Measurements from ENCODE around the gene PACS2. TPM values are rescaled to one million over a fixed set of nuclear protein-coding genes. Genes with fewer than 3 reads are reported as not detected.

The PACS2 gene
- total RNA-seq, 4 donors from 2014 or later = 61.5 to 91.1 (median 74.7) TPM

GRCh38 chr14:105368426-105368825 is 53.9 kb downstream of the PACS2 start:
- H3K4me3 ChIP-seq = no peak overlapping the region
- no peak for ATAC-seq
- 88 to 100% methylated on average over 1 to 6 of the region's 20 CpGs for WGBS, 2 donors (ENCODE audit: low coverage in 1 of 2)

GRCh38 chr14:105368910-105369652 is 54.5 kb downstream of the PACS2 start:
- no peaks in the 10 kb centered on the region for H3K27me3 ChIP-seq
- WGBS, 2 donors (ENCODE audit: low coverage in 1 of 2) = no CpG with 5 or more reads among the region's 29 CpGs
- no peak for ATAC-seq

More at GRCh38 chr14:105368426-105368825, 53.9 kb downstream of the PACS2 start:
- TF ChIP-seq POLR2AphosphoS5 (IDR thresholded peaks at IDR 0.05) (no peak), EP300 (IDR thresholded peaks at IDR 0.05) (no peak), CTCF (IDR thresholded peaks at IDR 0.05) (no peak), POLR2A (IDR thresholded peaks at IDR 0.05) (no peak)
- no peaks in the 10 kb centered on the region for H3K27me3 ChIP-seq
- H3K36me3 ChIP-seq = peaks cover 0 to 45% of the 10 kb centered on the region in 2 donors
- no peaks in the 10 kb centered on the region for H3K9me3 ChIP-seq
- H3K27ac ChIP-seq = no peak overlapping the region
- peaks cover 0 to 19% (median 0%) of the 10 kb centered on the region in 3 donors for H3K4me1 ChIP-seq

GRCh38 chr14:105369653-105370040 is 55.1 kb downstream of the PACS2 start:
- peaks cover 0 to 48% of the 10 kb centered on the region in 2 donors for H3K36me3 ChIP-seq
- H3K9me3 ChIP-seq = no peaks in the 10 kb centered on the region
- ATAC-seq = no peak
- no peak for TF ChIP-seq POLR2AphosphoS5 (IDR thresholded peaks at IDR 0.05)
- TF ChIP-seq CTCF (IDR thresholded peaks at IDR 0.05) = no peak
- TF ChIP-seq EP300 (IDR thresholded peaks at IDR 0.05) = no peak
- no peak for TF ChIP-seq POLR2A (IDR thresholded peaks at IDR 0.05)
- peaks cover 0 to 10% (median 0%) of the 10 kb centered on the region in 3 donors for H3K4me1 ChIP-seq
- no peak overlapping the region for H3K27ac ChIP-seq
- no peak overlapping the region for H3K4me3 ChIP-seq
- 94% methylated on average over 3 of the region's 28 CpGs; no CpG with 5 or more reads in 1 of the 2 donors for WGBS, 2 donors (ENCODE audit: low coverage in 1 of 2)
- H3K27me3 ChIP-seq = no peaks in the 10 kb centered on the region

More at GRCh38 chr14:105368910-105369652, 54.5 kb downstream of the PACS2 start:
- Histone ChIP-seq H3K27ac (no peak overlapping the region), H3K4me1 (peaks cover 0 to 15% (median 0%) of the 10 kb centered on the region in 3 donors), H3K4me3 (no peak overlapping the region), H3K36me3 (peaks cover 0 to 48% of the 10 kb centered on the region in 2 donors), H3K9me3 (no peaks in the 10 kb centered on the region)
- no peak for TF ChIP-seq POLR2AphosphoS5 (IDR thresholded peaks at IDR 0.05)
- no peak for TF ChIP-seq EP300 (IDR thresholded peaks at IDR 0.05)
- TF ChIP-seq CTCF (IDR thresholded peaks at IDR 0.05) = no peak
- TF ChIP-seq POLR2A (IDR thresholded peaks at IDR 0.05) = no peak

GRCh38 chr14:105374389-105374788 is 59.8 kb downstream of the PACS2 start:
- Histone ChIP-seq H3K9me3 (no peaks in the 10 kb centered on the region), H3K4me1 (peaks cover 0 to 7% (median 0%) of the 10 kb centered on the region in 3 donors), H3K4me3 (no peak overlapping the region), H3K27me3 (no peaks in the 10 kb centered on the region), H3K27ac (no peak overlapping the region), H3K36me3 (peaks cover 0 to 26% of the 10 kb centered on the region in 2 donors)
- TF ChIP-seq CTCF (IDR thresholded peaks at IDR 0.05) = no peak
- no peak for TF ChIP-seq EP300 (IDR thresholded peaks at IDR 0.05)
- TF ChIP-seq POLR2AphosphoS5 (IDR thresholded peaks at IDR 0.05) = no peak
- no peak for TF ChIP-seq POLR2A (IDR thresholded peaks at IDR 0.05)
- no peak for ATAC-seq
- 65% methylated on average over 10 of the region's 11 CpGs; no CpG with 5 or more reads in 1 of the 2 donors for WGBS, 2 donors (ENCODE audit: low coverage in 1 of 2)

GRCh38 chr14:105375635-105376057 is 61.1 kb downstream of the PACS2 start:
- TF ChIP-seq POLR2AphosphoS5 (IDR thresholded peaks at IDR 0.05) = no peak
- no peak for TF ChIP-seq CTCF (IDR thresholded peaks at IDR 0.05)
- TF ChIP-seq EP300 (IDR thresholded peaks at IDR 0.05) = no peak
- no peak for TF ChIP-seq POLR2A (IDR thresholded peaks at IDR 0.05)
- H3K4me3 ChIP-seq = no peak overlapping the region
- WGBS, 2 donors (ENCODE audit: low coverage in 1 of 2) = 67 to 75% methylated on average over 1 to 4 of the region's 4 CpGs
- no peaks in the 10 kb centered on the region for H3K27me3 ChIP-seq
- no peak for ATAC-seq
- peaks cover 0 to 32% of the 10 kb centered on the region in 2 donors for H3K36me3 ChIP-seq
- H3K27ac ChIP-seq = no peak overlapping the region
- no peaks in the 10 kb centered on the region for H3K9me3 ChIP-seq
- peaks cover 0 to 6% (median 0%) of the 10 kb centered on the region in 3 donors for H3K4me1 ChIP-seq
